Measurements from ENCODE around the gene ADGRG6.

GRCh38 chr6:142316791-142317368, 15.1 kb downstream of the ADGRG6 start:
- no peak for TF ChIP-seq EZH2 (IDR thresholded peaks at IDR 0.05; ENCODE audit: insufficient read depth, poor library complexity, severe bottlenecking)
- TF ChIP-seq EZH2phosphoT487 (IDR thresholded peaks at IDR 0.05; ENCODE audit: insufficient read depth, low read depth): no peak
